GM10847 (cell line): Measurements from ENCODE around the gene NEO1.

Experiments
- POLR2A ChIP-seq: IDR thresholded peaks from 2 replicates; pipeline ENCODE4 v1.6.1; 2011; ENCODE audit not compliant: insufficient read length; ENCODE audit errors: extremely low read depth

The NEO1 gene

DNA sequence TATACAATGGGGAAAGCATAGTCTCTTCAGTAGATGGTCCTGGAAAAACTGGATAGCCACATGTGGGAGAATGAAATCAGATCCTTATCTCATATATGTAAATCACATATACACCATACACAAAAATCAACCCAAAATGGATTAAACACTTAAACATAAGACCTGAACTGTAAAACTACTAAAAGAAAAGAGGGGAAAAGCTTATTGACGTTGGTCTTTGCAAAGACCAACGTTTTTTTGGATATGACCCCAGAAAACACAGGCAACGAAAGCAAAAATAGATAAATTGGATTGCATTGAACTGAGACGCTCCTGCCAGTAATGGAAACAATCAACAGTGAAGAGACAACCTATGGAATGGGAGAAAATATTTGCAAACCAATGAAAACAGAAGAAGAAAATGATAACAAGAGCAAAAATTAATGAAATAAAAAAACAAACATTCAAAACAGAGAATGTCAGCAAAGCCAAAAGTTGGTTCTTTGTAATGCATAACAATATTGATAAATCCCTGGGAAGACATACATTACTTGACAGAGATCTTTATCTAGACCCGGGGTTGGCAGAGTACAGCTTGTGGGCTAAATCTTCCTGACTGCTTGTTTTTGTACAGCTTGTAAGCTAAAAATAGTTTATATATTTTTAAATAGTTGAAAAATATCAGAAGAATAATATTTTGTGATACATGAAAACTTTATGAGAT lies 86.9 kb downstream of the NEO1 start:
- no peak for TF ChIP-seq POLR2A

DNA sequence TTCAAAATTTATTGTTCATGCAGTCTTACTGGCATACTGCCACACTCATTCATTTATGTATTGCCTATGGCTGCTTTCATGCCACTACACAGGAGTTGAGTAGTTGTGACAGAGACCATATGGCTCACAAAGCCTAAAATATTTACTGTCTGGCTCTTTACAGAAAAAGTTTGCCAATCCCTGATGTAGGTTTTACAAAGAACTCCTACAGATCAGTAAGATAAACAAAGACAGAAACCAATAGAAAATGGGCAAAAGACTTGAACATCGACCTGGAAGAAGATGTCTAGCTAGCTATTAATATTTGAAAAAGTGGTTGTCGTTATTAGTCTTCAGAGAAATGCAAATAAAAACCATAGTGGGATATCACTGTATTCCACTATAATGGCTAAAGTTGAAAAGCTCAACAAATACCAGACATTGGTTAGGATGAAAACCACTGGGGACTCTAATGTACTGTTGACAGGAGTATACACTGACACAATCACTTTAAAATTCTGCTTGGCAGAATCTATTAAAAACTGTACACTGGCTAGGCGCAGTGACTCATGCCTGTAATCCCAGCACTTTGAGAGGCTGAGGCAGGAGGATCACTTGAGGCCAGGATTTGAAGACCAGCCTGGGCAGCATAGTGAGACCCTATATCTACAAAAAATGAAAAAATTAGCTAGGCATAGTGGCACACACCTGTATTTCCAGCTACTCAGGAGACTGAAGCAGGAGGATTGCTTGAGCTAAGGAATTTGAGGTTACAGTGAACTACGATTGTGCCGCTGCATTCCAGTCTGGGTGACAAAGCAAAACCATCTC lies 87.7 kb downstream of the NEO1 start:
- TF ChIP-seq POLR2A, result no peak

DNA sequence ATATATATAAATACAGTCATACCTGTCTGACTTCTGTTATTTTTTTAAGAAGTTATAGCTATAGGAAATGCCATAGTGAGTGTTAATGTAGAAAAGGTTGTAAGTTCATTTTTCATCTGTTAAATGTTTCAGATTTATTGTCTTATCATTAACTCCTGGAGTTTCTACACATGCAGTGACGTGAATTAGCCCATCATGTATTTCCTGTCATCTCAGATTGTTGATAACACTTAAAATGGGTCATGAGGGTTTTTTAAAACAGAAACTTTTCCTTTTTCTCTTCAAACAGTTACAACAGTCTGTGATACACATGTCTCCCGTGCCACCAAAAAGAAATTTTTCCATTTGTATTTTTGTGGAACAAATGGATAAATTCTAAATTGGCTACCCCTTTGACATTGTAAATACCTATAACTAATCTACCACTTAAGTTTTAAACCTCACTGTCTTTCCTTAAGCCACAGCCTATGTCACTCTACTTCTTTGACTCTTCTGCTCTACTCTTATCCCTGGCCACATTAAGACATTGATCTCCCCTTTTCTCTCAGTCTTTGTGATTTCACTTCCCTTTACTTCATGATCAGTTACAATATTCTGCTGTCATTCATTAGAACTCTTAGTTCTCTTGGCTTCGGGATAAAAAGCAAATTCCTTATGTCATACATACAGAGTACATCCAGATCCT lies 89.1 kb downstream of the NEO1 start:
- TF ChIP-seq POLR2A, result no peak

DNA sequence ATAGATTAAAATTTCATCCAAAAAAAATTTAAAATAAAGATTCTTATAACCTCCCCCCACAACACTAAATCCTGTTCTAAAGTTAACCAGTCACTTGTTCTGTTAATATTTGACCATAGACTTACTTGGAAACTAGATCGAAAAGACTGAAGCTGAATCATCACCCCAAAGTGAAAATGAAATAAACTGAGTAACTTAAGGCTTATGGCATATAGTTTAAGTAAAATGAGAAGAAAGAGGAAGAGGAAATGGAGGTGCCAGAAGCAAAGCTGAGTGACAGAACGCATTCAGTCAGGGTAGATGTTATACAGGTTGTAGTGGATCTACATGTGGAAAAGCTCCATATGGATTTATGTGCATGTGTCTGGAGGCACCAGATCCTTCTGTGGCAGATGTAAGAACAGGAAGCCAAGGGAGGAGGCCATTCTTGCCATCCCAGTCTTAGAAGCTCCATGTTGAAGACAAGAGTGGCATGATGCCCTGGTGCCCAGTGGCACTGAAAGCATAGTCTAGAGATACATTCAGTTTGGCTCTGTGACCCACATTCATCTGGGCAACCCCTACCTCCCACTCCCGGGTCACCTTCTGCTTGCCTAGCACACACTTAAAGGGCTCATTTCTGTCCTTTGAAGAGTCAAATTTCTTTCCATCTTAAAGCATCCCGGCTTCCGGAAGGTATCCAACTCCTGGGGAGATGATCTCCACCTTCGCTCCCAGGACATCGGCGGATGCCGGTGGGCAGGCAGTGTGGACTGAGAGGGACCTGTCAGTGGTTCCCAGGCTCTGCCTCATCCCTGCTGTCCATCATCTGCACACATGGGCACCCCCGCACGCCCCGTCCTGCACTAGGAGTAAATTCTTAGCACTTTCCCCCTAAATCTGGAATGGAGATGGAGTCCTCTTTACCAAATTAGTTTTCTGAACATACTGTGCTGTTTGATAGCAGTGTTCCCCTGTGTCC lies 90.8 kb downstream of the NEO1 start:
- TF ChIP-seq POLR2A, result no peak

DNA sequence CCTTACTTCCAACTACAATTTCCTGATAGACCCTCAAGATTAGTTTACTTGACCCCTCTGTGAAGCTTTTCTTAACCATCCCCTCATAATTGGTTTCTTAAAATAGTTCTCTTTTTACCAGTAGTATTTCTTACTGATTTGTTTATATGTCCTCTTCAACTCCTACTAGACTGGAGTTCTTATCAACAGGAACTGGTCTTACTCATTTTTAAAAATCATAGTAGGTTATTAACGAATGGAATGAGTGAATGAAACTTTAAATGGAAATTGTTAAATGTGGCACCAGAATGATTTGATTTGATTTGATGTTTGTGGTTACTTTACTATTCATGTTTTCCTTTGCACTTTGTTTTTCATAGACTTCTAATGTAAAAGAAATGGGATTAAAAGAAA lies 91.5 kb downstream of the NEO1 start:
- no peak for TF ChIP-seq POLR2A

DNA sequence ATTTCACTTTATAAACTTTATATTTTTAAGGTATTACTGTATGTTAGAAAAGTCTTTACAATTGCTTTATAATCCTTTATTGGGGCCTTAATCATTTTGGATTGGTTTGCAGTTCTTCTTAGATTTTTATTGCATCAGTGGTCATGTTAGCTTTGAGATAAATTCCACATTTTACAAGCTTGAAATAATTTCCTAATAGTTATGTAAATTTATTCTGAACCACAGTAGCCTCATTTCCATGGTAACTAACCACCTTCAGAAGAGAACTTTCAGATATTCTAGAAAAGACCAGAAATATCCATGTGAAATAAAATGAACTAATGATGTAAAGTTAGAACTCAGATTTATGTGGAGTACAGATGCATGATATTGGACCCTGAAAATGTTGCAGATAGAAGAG lies 94.2 kb downstream of the NEO1 start:
- TF ChIP-seq POLR2A, result no peak

DNA sequence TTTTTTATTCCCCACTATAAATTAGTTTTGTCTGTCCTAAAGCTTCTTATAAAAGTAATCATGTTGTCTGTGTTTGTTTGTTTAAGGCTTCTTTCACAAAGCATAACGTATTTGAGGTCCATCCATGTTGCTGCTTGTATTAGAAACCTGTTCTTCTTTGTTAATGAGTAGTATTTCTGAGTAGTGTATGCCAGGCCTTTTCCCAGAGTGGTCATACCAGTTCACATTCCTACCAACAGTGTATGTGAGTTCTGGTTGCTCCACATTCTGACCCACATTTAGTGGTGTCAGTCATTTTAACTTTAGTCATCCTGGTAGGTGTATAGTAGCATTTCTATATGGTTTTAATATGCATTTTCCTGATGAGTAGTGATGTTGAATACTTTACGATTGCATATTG lies 98.6 kb downstream of the NEO1 start:
- no peak for TF ChIP-seq POLR2A

DNA sequence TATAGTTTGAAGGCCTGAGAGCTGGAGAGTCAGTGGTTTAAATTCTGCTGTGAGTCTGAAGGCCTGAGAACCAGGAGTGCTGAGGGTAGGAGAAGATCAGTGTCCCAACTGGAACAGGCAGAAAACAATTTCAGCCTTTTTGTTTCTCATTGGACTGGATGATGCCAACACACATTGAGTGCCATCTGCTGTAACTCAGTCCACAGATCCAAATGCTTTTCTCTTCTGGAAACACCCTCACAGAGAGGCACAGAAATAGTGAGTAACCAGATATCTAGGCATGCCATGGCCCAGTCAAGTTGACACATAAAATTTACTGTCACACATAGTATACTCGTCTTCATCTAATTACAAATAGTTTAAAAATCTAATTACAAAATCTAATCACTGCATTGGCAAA lies 100.8 kb downstream of the NEO1 start:
- TF ChIP-seq POLR2A, result no peak

DNA sequence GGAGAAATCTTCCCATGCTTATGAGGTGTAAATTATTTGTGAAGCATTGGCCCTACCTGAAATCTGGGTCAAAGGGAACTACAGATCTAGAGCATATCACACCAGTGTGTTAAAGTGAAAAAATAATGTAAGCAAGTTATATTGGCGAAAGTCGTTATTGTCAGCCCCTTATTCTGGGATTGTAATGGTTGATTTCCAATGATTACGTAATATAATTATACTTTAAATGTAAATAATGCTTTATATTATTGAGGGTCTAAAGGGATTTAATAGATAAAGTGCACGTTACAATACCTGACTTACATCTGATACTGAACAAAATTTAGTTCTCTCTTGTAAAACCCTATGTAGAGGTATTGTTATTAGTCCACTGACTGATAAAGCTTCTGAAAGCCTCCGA lies 101.2 kb downstream of the NEO1 start:
- TF ChIP-seq POLR2A, result no peak

DNA sequence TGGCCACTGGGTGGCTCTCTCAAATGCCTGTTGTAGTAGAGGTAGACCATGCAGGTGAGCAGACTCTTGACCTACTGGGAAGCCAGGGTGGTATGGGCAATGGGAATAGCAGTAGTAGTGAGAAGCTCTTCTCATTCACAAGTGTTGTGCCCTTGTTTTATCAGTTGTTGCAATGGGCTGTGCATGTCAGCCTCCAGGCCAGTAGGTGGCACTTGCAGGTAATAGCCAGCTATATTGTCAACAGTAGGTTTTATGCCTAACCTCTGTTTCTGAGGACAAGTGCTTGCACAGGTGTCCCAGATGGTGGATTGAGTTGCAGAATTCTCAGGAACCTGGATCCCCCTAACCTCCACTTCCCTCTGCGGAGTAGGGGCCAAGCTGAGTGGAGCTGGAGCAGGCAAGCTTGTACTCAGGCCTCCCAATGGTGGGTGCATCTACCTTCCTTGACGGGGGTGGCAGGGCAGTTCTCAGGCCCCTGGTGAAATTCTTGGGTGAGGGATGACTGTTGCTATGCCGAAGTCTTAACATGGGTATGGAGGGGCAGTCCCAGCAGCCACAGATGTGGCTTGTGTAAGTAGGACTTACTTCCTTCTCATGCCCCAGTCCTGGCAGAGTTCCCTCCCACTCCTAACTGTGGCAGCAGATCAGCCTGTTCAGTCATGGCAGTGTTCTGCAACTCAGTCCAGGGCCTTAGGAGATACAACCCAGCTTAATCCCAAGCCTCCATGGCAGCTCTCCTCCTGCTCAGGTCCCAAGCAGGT lies 104.3 kb downstream of the NEO1 start:
- no peak for TF ChIP-seq POLR2A

DNA sequence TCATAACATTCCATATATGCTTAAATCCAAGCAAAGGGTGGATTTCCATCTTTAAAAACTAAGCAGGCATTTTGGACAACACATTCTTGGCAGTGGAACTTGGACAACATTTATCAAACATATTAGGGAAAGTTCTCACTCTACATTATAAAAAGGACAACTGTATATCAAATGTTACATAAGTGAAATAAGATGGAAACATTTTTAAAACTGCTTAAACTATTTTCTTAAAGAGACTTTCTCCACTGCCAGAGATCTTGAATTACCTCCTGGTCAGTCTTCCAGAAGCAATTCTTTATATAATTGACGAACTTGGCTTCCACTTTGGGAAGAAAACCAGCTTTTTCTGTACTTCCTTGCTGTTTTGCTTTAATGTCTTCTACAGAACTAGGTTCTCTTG lies 109.3 kb downstream of the NEO1 start:
- no peak for TF ChIP-seq POLR2A

DNA sequence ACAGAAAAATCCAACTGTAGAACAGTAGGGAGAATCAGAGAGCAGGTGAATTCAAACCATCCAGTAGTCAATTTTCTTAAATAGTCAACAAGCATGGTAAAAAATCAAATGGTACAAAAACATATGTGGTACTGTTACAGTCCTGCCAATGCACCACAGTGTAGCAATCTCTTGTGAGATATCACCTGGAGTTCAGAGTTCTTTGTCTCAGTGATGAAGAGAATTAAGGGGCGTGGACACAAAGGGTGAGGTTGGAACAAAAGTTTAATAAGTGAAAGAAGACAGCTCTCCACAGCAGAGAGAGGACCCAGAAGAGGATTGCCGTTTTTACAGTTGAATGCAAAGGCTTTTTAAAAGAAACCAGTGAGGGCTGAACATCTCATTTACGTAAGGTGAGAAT lies 113.2 kb downstream of the NEO1 start:
- no peak for TF ChIP-seq POLR2A

DNA sequence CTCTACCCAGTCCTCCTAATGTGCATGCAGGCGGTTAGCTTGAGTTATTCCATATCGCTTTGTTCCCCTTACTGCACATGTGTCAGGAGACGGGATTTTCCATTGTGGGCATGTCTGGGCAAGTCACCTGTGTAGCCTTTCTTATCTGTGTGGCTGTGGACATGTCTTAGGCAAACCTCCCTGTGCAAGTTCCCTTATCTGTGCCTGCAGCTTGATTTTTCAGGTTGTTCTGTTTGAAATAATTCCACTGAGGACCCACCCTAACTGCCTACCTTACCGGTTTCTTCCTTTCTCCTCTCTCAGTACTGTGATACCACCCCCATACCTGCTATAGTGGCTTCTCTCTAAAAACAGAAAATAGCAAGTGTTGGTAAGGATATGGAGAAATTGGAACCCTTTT lies 113.6 kb downstream of the NEO1 start:
- TF ChIP-seq POLR2A, result no peak

DNA sequence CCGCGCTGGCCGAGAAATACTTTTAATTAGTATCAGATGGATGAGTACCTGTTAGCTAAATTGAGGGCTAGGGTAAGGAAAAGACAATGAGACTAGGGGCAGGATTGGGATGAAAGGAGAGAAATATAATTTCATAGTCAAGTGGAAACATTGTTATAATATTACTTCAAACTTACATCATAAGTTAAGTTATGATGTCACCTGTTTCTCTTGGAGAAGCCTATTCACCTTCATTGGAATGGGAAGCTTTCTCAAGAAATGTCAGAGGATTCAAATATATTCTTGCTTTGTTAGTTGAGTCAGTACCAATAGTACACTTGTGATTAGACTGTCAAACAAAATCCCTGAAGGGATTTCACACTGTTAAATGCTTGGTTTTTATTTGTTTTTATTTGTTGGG lies 116.2 kb downstream of the NEO1 start:
- no peak for TF ChIP-seq POLR2A
